Subcutaneous abdominal adipose tissue (tissue), 5 donors: Measurements from ENCODE around the gene CLVS2.

Source experiments
- H3K27ac ChIP-seq: one replicate; pipeline ENCODE4 v1.7.0; 2013; ENCODE audit warnings: low read depth, mild to moderate bottlenecking, inconsistent platforms, low read length, moderate library complexity
- H3K27me3 ChIP-seq, 5 donors: one replicate each; pipeline ENCODE4 v1.7.0; 2013; ENCODE audit warnings: low read length in 5 of 5, inconsistent platforms in 1 of 5; ENCODE audit not compliant: control insufficient read depth in 5 of 5, insufficient read depth in 4 of 5
- H3K36me3 ChIP-seq, 5 donors: one replicate each; pipeline ENCODE4 v1.7.0; 2013; ENCODE audit warnings: low read length in 5 of 5; ENCODE audit not compliant: control insufficient read depth in 5 of 5, insufficient read depth in 5 of 5
- H3K4me1 ChIP-seq, 5 donors: one replicate each; pipeline ENCODE4 v1.7.0; 2013; ENCODE audit warnings: low read length in 5 of 5, mild to moderate bottlenecking in 3 of 5, moderate library complexity in 1 of 5; ENCODE audit not compliant: control insufficient read depth in 5 of 5, insufficient read depth in 5 of 5
- H3K4me3 ChIP-seq, 5 donors: one replicate each; pipeline ENCODE4 v1.7.0; 2013; ENCODE audit warnings: low read length in 5 of 5, low read depth in 1 of 5
- H3K9ac ChIP-seq, 5 donors: one replicate each; pipeline ENCODE4 v1.7.0; 2013; ENCODE audit warnings: low read length in 5 of 5, mild to moderate bottlenecking in 4 of 5, moderate library complexity in 3 of 5
- H3K9me3 ChIP-seq, 5 donors: one replicate each; pipeline ENCODE4 v1.7.0; 2013; ENCODE audit warnings: low read length in 5 of 5; ENCODE audit not compliant: control insufficient read depth in 5 of 5
- donor health status: healthy.
- donor health status: healthy.
- donor health status: healthy.
- donor health status: healthy.
- donor health status: healthy.

CLVS2 gene

GRCh38 chr6:122995921-122996793, at the start of gene CLVS2:
TSS of gene CLVS2 (plus strand) at chr6:122996235. CDS start at chr6:122997778, 1,543 bp downstream.
- H3K9me3 ChIP-seq: no peaks in the 10 kb centered on the region
- H3K4me1 ChIP-seq: peaks cover 2 to 11% (median 10%) of the 10 kb centered on the region in 5 donors
- H3K36me3 ChIP-seq: no peaks in the 10 kb centered on the region
- no peak within 1 kb of the TSS for H3K27ac ChIP-seq
- H3K27me3 ChIP-seq: peaks cover 12 to 37% (median 18%) of the 10 kb centered on the region in 5 donors
- H3K9ac ChIP-seq: no peak within 1 kb of the TSS
- H3K4me3 ChIP-seq: peak within 1 kb of the TSS in 4 of 5 donors; percentile 11 to 53 (median 40)

- Histone ChIP-seq H3K36me3 (no peaks in the 10 kb centered on the region), H3K27me3 (no peaks in the 10 kb centered on the region), H3K9ac (no peak overlapping the region), H3K9me3 (no peaks in the 10 kb centered on the region), H3K4me3 (no peak overlapping the region), H3K4me1 (no peaks in the 10 kb centered on the region), H3K27ac (no peak overlapping the region)
Observed at GRCh38 chr6:122947355-122947754, 48.7 kb upstream of the CLVS2 start.

GRCh38 chr6:122953766-122954165, 42.3 kb upstream of the CLVS2 start:
- Histone ChIP-seq H3K4me1 (no peaks in the 10 kb centered on the region), H3K27me3 (no peaks in the 10 kb centered on the region), H3K4me3 (no peak overlapping the region), H3K27ac (no peak overlapping the region), H3K9me3 (peaks cover 0 to 14% (median 7%) of the 10 kb centered on the region in 5 donors), H3K9ac (no peak overlapping the region), H3K36me3 (no peaks in the 10 kb centered on the region)

- Histone ChIP-seq H3K27me3 (no peaks in the 10 kb centered on the region), H3K4me1 (no peaks in the 10 kb centered on the region), H3K36me3 (no peaks in the 10 kb centered on the region), H3K9me3 (peaks cover 0 to 14% (median 7%) of the 10 kb centered on the region in 5 donors), H3K27ac (no peak overlapping the region), H3K4me3 (no peak overlapping the region), H3K9ac (no peak overlapping the region)
Observed at GRCh38 chr6:122956376-122956775, 39.7 kb upstream of the CLVS2 start.

- no peaks in the 10 kb centered on the region for H3K27me3 ChIP-seq
- H3K27ac ChIP-seq: no peak overlapping the region
- peaks cover 0 to 12% (median 0%) of the 10 kb centered on the region in 5 donors for H3K9me3 ChIP-seq
- no peaks in the 10 kb centered on the region for H3K4me1 ChIP-seq
- H3K36me3 ChIP-seq: peaks cover 0 to 2% (median 0%) of the 10 kb centered on the region in 5 donors
- H3K9ac ChIP-seq: no peak overlapping the region
- no peak overlapping the region for H3K4me3 ChIP-seq
Observed at GRCh38 chr6:122962000-122962624, 33.9 kb upstream of the CLVS2 start.

GRCh38 chr6:122969999-122970533, 26.0 kb upstream of the CLVS2 start:
- H3K27me3 ChIP-seq: no peaks in the 10 kb centered on the region
- no peaks in the 10 kb centered on the region for H3K9me3 ChIP-seq
- no peaks in the 10 kb centered on the region for H3K36me3 ChIP-seq
- H3K4me1 ChIP-seq: no peaks in the 10 kb centered on the region
- H3K9ac ChIP-seq: no peak overlapping the region
- no peak overlapping the region for H3K4me3 ChIP-seq
- H3K27ac ChIP-seq: no peak overlapping the region

- no peaks in the 10 kb centered on the region for H3K36me3 ChIP-seq
- no peaks in the 10 kb centered on the region for H3K4me1 ChIP-seq
- H3K9ac ChIP-seq: no peak overlapping the region
- H3K9me3 ChIP-seq: no peaks in the 10 kb centered on the region
- H3K27me3 ChIP-seq: no peaks in the 10 kb centered on the region
- H3K27ac ChIP-seq: no peak overlapping the region
- no peak overlapping the region for H3K4me3 ChIP-seq
Observed at GRCh38 chr6:122977180-122977579, 18.9 kb upstream of the CLVS2 start.

- Histone ChIP-seq H3K9me3 (peaks cover 0 to 7% (median 0%) of the 10 kb centered on the region in 5 donors), H3K36me3 (no peaks in the 10 kb centered on the region), H3K27ac (no peak overlapping the region), H3K4me3 (no peak overlapping the region), H3K9ac (no peak overlapping the region), H3K27me3 (no peaks in the 10 kb centered on the region), H3K4me1 (no peaks in the 10 kb centered on the region)
Observed at GRCh38 chr6:122984393-122984792, 11.6 kb upstream of the CLVS2 start.

GRCh38 chr6:122994256-122994655, 1.8 kb upstream of the CLVS2 start:
- Histone ChIP-seq H3K9me3 (no peaks in the 10 kb centered on the region), H3K27me3 (peaks cover 9 to 37% (median 18%) of the 10 kb centered on the region in 5 donors), H3K9ac (no peak overlapping the region), H3K36me3 (no peaks in the 10 kb centered on the region), H3K27ac (no peak overlapping the region), H3K4me3 (no peak overlapping the region), H3K4me1 (peaks cover 2 to 11% (median 10%) of the 10 kb centered on the region in 5 donors)
